Stimulated activated CD8-positive, alpha-beta memory T cell treated with anti-CD3 and anti-CD28 coated beads, Interleukin-15, amount 100 ng/mL, for 1 hour (primary cell): ENCODE results near the gene WT1.

Source experiments
- DNase-seq: peaks from one replicate; pipeline ENCODE4 v3.0.0-alpha.2; 2020; ENCODE audit warnings: low read depth

The WT1 gene

DNA sequence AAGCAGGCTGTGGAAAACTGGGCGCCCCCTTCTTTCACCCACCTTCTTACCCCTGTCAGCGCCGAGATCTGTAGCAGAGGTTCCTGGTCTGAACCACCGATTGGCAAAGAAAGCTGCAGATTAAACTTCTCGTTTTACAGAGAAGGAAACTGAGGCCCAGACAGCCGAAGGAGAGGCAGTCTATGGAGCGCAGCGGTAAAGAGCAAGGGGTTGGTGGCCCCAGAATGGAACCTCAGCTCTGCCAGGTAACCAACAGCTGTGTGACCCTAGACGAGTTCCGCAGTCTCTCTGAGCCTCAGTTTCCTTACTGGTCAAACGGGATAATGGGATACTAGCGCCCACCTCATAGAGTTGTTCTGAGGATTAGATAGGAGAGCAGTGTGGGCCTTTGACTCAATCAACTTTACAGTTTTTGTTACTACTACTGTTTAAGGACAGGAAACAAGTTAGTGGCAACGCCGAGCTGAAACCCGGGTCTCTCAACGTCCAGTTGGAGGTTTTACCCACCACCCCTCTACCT is 3.1 kb upstream of the WT1 start:
- DNase-seq, result no peak

DNA sequence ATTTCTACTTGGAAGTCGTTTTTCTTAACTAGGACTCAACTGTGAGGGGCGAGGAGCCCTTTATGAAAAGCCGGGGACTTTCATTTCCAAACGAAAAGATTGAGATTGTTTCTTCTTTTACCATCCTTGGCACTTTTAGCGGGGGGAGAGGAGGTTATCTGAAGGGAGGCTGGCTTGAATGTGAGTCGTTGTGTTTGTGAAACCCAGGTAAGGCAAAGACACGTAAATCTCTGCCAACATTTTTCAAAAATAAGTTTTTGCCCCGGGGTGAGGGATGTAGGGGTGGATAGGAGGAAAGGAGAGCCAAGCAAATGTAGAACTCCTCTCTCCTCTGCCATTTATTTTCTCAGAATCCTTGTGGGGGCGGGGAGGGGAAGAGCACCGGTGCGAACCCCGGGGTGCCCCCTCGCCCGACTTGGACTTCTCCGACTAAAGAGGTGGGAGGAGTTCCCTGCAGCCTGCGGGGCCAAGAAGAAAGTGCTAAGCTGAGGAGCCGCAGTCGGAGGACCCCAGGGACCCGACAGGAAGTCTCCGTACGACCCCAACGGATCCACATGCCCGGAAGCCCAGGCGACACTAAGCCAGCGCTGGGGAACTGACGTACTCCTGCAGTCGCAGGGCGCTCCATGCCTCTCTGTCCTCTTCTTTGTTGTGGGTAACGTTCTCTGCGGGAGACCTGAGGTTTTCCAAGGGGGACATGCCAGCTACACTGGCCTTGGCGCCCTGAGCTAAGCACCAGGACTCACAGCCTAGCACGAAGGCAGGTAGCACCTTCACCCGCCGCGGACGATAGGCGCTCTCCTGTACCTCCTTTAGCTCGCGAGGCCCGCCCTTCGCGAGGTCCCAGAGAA is 2.4 kb upstream of the WT1 start:
- no peak for DNase-seq

DNA sequence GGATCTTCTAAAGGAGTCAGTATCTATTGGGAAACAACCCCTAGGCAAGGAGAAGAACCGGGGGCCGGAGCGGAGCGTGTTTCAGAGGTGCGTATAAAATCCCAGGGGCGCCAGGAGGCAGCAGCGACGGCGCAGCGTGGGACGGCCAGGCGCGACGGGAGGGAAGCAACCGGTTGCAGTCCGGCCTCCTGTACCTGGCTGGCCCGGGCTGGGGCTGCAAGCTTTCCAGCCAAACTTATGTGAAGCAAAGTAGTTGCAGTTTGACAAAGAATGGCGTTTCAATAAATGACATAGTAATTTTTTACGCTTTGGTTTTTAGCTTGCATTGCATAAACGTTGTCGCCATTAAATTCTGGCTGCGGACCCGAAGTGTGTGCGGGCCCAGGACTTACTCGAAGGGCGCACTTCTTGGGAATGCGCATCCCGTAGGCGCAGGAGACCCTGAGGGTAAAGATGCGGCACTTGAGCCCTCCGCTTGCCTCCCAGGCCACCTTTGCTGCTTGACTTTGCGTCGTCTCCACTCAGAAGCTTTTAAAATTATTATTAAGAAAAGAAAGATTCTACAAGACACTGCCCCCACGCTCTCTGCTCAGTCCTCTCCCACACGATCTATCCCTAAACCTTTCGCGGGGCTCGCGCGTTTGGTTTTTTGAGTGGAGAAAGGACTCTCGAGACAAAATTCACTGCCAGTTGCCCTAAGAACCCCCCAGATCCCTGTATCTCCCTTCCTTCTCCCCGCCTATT is 1.6 kb upstream of the WT1 start:
- no peak for DNase-seq

DNA sequence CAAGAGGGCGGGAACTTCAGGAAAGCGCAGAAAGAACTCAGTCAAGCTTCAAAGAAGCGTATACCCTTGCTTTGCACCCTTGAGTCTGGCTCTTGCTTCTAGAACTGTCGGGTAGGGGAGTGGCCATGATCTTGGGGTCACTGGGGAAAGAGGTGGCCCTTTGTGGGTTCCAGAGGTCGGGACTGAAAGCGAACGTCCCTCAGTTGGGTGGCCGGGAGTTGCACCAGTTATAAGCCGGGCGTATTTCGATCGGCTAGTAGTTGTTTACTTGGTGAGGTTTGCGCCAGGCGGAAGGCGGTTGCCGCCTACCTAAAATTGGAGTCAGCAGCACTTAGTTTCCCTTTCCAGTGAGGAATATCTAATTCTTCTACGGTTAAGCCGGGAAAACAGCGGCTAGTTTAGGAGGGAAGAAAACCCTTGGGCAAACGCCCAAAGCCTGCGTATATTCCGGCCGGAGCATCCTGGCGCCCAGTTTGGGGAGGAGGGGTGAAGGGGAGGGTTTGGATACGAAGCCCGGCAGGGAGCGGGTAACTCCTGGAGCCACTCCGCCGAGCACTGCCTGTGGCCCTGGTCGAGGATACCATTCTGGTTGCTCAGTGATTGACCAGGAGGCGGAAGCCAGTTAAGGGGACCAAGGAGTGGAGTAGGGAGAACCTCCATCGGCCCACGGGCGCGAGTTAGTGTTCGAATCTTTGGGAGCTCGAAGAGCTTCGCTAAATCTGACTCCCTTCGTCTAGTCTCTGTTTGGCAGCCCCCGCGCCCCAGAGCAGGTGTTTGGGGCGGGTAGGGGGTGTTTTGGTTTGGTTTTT is 807 bp upstream of the WT1 start:
- no peak for DNase-seq

DNA sequence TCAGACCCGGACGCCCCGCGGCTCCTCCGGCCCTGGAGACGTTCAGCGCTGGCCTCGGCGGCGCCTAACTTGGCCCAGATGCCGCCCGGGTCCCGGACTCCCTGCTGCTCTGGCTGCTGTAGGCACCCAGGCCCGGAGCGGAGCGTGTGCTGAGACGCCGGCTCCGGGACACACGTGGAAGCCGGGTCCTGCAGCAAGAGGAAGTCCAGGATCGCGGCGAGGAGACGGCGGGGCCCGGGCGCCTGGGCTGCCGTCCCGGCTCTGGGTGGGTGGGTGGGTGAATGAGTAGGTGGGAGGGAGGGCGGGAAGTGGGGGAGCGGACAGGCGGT is 223 bp downstream of the WT1 start:
- no peak for DNase-seq

DNA sequence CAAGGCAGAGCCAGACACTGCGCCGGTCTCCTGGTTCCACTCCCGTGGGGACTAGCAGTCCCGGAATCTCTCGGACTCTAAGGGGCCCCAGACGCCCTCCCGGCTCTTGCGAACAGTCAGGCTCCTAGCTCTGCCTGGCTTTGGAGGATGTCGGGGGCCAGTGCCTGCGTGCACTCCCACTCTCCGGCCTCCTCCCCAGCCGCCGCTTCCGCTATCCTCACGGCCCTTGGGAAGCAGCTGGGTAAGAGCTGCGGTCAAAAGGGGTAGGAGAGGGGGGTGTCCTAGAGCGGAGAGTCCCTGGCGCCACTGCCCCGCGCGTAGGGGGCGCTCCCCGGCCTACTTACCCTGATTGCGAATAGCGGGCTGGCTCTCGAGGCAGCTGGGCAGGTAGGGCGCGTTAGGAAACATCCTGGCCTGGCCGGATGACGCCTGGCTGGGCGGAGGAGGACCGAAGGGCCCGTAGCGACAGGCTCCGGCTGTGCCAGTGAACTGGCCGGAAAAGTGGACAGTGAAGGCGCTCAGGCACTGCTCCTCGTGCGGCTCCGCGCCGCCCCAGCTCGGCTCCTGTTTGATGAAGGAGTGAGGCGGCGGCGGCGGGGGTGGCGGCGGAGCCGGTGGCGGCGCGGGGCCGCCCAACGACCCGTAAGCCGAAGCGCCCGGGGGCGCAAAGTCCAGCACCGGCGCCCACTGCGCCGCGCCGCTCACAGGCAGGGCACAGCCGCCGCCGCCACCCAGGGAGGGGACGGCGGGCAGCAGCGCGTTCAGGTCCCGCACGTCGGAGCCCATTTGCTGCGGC is 785 bp downstream of the WT1 start:
- no peak for DNase-seq

DNA sequence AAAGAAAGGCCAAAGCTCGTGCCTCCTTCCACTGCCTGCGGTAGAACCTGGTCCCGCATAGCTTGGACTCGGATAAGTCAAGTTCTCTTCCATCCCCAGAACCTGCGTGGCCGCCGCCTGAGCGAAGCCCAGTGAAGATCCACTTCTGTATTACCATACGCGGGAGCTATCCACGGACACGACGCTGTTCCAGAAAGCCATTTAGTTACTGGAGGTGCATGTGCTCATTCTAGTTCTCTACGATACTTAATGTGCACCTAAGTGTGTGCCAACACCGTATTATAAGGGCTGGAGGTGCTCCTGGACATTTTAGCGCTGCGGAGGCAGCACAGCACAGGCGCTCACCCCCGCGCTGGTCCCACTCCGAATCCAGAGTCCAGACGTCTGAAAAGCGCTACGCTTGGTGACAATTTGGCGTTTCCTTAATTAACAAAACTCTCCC is 1.4 kb downstream of the WT1 start:
- DNase-seq, result no peak

DNA sequence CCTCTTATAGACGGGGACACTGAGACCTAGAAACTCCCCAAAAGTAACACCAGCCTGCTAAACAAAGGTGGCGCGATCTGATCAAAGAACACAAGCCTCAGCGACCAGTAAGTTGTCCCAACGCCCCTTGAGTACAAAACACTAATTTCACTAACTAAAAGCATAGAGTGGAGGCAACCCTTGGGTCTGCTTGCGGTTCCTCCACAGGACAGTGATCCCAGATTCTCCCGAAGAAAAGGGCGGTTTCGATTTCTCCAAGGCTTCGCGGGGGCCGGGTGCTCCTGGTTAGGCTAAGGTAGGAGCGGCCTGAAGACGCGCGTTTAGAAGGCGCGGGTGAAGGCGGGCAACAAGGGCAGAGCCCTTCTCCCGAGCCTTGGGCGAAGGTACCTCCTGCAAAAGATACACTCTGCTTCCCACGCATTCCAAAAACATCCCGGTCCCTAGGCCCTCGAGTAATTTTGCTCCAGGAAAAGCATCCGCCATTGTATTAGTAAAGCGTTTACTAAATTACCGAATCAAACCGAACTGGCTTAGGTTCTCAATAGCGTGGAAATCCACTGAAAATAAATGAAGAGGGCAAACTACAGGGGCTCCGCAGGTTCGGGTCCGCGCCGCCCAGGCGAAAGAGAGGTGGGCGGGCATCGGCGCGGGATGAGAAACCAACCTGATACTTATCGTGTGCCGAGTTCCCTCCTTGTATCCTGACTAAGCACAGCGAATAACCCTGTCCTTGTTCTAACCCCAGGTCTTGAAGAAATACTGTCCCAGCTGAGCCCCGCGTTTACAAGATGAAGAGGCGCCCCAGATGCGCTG is 2.0 kb downstream of the WT1 start:
- DNase-seq, result no peak

DNA sequence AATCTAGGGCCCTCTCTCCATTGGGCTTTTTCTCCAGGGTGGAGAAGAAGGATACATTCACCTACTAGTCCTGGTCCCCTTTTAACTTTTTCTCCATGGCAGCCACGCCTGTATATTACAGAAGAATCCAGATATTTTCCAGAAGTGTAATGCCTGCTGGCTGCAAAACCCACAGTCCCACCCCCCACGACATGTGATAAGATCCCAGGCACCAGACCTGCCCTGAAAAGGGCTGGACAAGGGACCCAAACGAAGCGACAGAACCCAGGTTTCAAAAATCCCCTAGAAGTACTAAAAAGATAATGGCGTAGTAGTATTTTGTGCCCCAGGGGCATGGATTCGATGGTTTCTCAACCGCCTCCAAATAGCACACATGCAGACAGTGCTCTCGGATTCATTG is 2.8 kb downstream of the WT1 start:
- no peak for DNase-seq

DNA sequence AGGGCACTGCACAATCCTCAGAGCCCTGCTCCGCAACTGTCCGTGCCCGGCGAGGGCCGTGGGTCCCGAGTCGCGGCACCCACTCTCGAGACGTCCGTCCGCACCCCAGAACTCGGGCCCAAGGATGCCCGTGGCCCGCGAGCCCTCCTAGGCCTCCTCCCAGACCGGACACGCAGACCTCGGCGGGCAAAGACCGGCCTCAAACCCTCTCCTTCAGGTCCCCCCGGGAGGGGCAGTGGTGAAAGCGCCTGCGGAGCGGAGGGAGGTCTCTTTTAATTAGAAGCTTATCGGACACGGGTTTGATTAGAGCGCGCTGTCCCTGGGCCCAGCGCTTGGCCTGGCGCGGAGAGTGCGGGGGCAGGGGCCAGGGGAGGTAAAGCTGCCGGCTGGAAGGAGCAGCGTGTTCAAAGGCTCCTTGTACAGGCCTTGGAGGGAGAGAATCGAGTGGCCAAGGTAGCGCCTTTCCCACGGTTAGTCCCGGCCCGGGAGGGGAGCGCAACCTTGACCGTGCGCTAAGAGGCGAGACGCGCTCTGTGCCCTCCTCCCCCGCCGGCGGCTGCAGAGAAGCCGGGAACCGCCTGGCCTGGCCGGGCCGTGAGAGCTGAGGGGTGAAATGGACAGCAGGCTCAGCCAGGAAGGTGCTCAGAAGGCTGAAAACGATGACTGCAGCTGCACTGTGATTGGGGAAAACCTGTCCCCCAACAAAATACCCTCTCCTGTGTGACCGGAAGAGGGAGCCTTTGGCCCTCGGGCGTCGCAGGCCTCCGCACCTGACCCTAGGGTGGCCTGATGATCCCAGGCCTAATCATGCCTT is 4.6 kb downstream of the WT1 start:
- no peak for DNase-seq

DNA sequence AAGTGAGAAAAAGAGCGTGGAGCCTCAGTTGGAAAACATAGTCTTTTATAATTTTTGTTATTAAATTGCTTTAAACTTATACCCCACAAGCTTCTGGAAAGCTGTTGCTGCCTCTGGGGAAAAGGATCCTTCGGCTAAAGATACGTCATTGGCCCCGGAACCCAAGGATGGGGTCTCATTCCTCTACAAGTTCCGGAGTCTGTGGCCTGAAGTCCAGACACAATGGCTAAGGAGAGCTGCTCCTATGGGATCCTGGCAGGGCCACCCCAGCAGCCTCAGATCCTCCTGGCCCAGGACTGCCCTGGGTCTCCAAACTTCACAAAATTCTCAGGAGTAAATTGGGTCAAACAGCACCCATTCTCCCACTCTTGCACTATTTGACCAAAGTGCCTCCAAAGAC is 5.9 kb downstream of the WT1 start:
- no peak for DNase-seq

DNA sequence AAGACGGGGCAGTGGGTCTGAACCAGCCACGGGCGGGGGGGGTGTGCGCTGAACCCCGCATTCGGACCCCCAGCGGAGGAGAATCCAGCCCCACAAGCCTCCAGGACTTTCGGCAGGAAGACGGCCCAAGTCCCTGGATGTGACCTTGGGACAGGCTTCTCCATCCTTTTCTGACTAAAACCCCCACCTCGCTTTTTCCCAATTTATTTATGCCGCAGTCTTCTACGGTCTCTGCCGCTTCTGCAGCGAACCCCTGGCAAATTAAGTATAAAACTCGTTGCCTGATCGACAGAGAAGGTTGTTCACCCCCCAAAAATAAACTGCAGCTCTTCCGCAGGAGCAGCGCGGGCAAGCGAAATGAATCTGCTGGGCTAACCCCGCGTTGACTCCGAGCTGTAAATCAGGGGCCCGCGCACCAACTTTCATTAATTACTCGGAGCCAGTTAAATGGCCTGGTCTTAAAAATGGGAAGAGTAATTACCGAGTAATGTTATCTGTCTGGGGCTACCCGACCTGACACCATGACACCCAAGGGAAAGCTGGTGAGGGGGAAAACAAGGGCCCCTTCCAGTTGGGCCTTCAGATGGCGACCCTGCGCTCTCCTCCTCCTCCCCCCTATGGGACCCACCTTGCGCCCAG is 6.6 kb downstream of the WT1 start:
- no peak for DNase-seq

DNA sequence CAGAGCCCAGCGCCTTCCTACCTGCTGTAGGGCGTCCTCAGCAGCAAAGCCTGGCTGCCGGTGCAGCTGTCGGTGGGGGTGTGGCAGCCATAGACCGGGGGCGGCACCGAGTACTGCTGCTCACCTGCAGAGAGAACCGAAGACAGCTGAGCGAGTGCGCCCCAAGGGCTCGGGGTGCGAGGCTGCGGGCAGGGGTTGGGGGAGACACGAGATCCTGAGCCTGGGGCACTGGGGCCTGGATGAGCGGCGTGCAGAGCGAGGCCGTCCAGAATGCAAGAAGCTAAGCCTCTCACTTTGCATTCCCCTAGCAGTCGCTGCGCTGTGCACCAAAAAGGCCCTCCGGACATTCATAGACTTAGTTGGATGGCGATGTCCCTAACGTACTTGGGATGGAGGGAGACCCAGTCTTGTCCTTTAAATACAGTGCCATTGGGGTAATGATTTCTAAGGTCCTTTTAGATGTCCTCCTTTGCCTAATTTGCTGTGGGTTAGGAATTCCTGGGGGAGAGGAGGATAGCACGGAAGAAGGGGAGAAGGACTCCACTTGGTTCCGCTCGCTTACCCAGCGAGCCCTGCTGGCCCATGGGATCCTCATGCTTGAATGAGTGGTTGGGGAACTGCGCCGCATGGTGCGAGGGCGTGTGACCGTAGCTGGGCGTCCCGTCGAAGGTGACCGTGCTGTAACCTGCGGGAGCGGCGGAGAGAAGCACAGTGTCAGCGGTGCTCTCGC is 7.2 kb downstream of the WT1 start:
- no peak for DNase-seq

DNA sequence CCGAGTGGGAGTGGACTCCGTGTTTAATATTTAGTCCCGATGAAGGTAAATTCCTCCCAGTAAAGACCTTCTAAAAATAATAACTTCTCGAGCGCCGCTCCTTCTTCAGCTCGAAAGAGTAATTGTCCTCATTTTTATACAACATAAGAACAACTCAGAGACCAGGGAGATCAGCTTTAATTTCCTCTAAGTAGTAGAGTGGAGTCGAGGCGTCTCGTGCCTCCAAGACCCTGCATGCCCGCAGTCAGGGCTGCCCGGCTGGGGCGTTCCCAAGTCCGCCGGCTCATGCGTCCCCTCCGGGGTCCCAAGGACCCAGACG is 7.8 kb downstream of the WT1 start:
- no peak for DNase-seq

DNA sequence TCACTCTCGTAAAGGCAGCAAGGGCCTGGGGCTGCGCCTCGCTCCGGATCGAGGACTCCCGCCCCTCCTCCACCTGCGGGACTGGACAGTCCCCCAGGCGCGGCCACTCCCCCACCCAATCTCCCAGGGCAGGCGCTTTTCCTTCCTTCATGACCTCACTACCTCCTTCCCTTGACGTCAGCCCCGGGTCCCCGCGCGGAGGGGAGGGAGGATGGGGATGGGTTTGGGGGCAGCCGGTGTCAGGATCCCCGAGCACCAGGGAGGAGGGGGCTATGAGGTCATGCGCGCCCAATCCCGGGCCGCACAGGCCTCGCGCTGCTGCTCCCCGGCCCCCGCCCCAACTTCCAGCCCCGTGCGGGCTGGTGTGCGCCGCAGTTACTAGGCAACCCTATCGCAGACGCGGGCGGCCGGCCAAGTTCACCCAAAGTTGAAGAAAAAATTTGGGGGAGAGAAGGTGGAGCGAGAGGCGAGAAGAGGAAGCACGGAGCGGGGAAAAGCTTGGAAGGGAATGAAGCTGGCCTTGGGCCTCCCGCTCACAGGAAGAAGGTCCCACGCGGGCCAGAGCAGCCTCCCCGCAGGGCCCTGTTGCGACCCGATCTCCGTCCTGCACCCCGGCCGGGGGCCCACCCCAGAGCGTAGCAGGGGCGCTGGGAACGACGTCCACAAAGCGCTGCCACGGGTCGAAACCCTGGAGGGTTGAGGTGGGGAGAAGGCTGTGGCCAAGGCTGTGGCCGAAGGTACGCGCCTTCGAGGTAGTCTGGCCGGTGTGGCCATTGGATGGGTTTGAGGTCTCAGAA is 8.3 kb downstream of the WT1 start:
- no peak for DNase-seq

DNA sequence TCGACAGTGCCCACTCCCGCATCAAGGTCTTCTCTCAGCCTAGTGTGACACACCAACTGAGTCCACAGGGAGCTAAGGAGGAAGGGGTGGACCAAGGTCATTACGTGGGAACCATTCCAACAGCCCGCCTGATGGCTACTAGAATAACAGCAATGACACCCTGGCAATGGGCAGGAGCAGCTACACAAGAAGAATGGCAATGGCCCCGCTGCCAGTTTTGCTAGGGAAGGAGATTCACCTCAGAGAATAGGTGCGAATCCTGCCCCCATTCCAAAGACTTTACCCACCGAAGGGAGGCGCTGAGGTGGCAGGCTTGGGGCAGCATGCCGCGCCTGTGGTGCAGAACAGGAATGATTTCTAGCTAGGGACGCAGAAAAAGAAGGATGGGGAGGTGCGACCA is 9.1 kb downstream of the WT1 start:
- no peak for DNase-seq

DNA sequence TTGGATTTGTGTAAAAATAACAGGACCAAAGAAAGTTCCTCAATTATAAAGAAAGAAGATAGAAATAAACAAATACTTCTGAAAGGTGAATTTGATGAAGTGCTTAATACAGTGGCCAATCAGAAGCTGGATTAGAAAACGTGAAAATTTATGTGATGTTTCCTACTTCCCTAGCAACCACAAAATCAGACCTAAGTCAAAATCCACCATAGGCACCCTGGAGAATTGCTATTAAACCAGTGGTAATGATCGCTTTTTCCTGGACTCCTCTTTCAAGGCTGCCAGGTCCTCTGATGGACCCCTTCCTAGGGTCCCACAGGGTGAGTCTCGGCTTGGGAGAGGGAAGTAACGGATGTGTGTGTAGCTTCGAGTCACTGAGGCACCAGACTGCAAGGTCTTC is 9.6 kb downstream of the WT1 start:
- DNase-seq, result no peak

DNA sequence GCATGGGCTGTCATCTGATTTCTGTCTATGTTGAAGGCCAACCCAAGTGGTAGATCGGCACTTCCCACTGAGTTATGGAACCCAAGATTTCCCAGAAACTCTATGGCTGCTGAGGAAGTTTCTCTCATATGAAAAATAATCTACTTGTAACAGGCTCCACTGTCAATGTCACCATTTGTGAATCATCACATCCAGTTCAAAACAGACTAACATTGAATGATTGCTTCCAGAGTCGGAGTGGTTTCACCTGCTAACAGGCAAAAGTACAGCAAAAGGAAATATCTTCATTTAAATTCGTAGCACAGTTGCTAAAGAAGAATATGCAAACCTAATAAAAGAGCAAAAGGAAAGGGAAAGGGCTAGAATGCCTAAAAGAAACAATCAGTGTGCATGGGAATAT is 12.8 kb downstream of the WT1 start:
- no peak for DNase-seq
